ENCODE results near the gene SF3A1. TPM values are rescaled to one million over a fixed set of nuclear protein-coding genes. Genes with fewer than 3 reads are reported as not detected.

SF3A1 gene
- total RNA-seq, 2 donors from 2014 or later = 30.6 to 77.1 TPM

- Histone ChIP-seq H3K27me3 (no peaks in the 10 kb centered on the region), H3K9me3 (no peaks in the 10 kb centered on the region), H3K36me3 (replicated peaks in 1 of 2; ENCODE audit: insufficient read depth in 1 of 2, low read depth in 2 of 2) (no peaks in the 10 kb centered on the region), H3K4me1 (peaks cover 37% of the 10 kb centered on the region), H3K27ac (no peak overlapping the region), H3K4me3 (no peak overlapping the region)
- 51 to 56% methylated on average over 12 to 31 of the region's 31 CpGs for WGBS, 2 donors
- intact Hi-C loops (cut with DNase I) = no loop called here
- no peak for ATAC-seq
- DNase-seq = peak; percentile 65 to 75 (median 72)
- TF ChIP-seq CTCF (IDR thresholded peaks at IDR 0.05) = peak; percentile 65 to 84 (median 78)
- no peak for TF ChIP-seq POLR2A (IDR thresholded peaks at IDR 0.05)
These were observed 69.7 kb downstream of the SF3A1 start for GRCh38 chr22:30286813-30287647.

- no peak for TF ChIP-seq POLR2A (IDR thresholded peaks at IDR 0.05)
- TF ChIP-seq CTCF (IDR thresholded peaks at IDR 0.05) = no peak
- no peaks in the 10 kb centered on the region for H3K27me3 ChIP-seq
- 82% methylated on average over 5 of the region's 5 CpGs for WGBS, 2 donors
- no peak overlapping the region for H3K27ac ChIP-seq
- H3K36me3 ChIP-seq (replicated peaks in 1 of 2; ENCODE audit: insufficient read depth in 1 of 2, low read depth in 2 of 2) = no peaks in the 10 kb centered on the region
- DNase-seq (no peak), ATAC-seq (no peak)
- H3K4me3 ChIP-seq = no peak overlapping the region
- intact Hi-C loops (cut with DNase I) = no loop called here
- H3K9me3 ChIP-seq = no peaks in the 10 kb centered on the region
- H3K4me1 ChIP-seq = peaks cover 30% of the 10 kb centered on the region
These were observed 70.4 kb downstream of the SF3A1 start for GRCh38 chr22:30286331-30286730.

DNA sequence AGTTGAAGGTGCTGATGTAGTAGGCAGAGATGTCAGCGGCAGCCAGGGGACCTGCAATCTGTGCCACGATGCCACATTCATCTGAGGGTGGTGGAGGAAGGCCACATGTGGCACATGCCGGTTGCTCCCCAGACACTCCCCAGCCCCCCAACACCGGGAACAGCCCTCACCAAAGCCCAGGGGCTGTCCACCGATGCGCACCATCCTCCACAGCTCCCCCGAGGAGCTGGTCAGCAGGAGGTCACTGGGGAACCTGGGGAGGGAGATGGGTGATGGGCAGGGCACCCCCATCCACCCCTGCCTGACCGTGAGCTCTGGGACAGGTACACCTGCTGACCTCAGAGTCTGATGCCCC is 70.9 kb downstream of the SF3A1 start:
- no peak overlapping the region for H3K27ac ChIP-seq

GRCh38 chr22:30285176-30285845 is 71.4 kb downstream of the SF3A1 start:
- DNase-seq (no peak), ATAC-seq (no peak)
- H3K4me3 ChIP-seq = no peak overlapping the region
- H3K36me3 ChIP-seq (replicated peaks in 1 of 2; ENCODE audit: insufficient read depth in 1 of 2, low read depth in 2 of 2) = no peaks in the 10 kb centered on the region
- peaks cover 20% of the 10 kb centered on the region for H3K4me1 ChIP-seq
- H3K27ac ChIP-seq = no peak overlapping the region
- TF ChIP-seq CTCF (IDR thresholded peaks at IDR 0.05) (no peak), POLR2A (IDR thresholded peaks at IDR 0.05) (no peak)
- no peaks in the 10 kb centered on the region for H3K27me3 ChIP-seq
- no peaks in the 10 kb centered on the region for H3K9me3 ChIP-seq
- intact Hi-C loops (cut with DNase I) = no loop called here
- 81 to 87% methylated on average over 25 to 27 of the region's 27 CpGs for WGBS, 2 donors

More for the DNA sequence above, 70.9 kb downstream of the SF3A1 start:
- TF ChIP-seq CTCF (IDR thresholded peaks at IDR 0.05) (no peak), POLR2A (IDR thresholded peaks at IDR 0.05) (no peak)
- Histone ChIP-seq H3K4me3 (no peak overlapping the region), H3K9me3 (no peaks in the 10 kb centered on the region), H3K27me3 (no peaks in the 10 kb centered on the region), H3K4me1 (peaks cover 25% of the 10 kb centered on the region), H3K36me3 (replicated peaks in 1 of 2; ENCODE audit: insufficient read depth in 1 of 2, low read depth in 2 of 2) (no peaks in the 10 kb centered on the region)
- ATAC-seq (no peak), DNase-seq (no peak)
- intact Hi-C loops (cut with DNase I) = no loop called here
- WGBS, 2 donors = 78 to 80% methylated on average over 1 to 7 of the region's 8 CpGs

Measured in body of pancreas (tissue), 4 donors.